ENCODE data around the gene ZAP70. TPM values are rescaled to one million over a fixed set of nuclear protein-coding genes. Genes with fewer than 3 reads are reported as not detected.

The ZAP70 gene
- total RNA-seq, 1 experiment from 2014 or later = 0.61 TPM

DNA sequence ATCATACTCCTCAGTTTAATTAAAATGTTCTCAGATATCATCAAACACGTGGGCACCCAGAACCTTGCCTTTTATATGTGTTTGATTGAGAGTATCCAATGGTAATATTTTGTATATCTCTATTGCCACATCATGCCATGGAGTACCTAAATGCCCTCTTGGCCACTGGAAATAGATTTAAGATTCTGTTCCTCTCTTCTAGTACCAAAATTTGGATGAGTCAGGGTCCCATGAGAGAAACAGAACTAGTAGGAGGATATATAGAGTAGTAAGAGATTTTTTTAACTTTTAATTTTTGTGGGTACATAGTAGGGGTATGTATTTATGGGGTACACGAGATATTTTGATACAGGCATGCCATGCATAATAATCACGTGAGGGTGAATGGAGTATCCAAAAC, 9.6 kb upstream of the ZAP70 start:
- peaks cover 6% of the 10 kb centered on the region; the same call in 1 of the 2 replicates for H3K27me3 Mint-ChIP-seq (ENCODE audit: low read depth)
- H3K4me1 Mint-ChIP-seq = peaks cover 10% of the 10 kb centered on the region
- no peak overlapping the region for H3K27ac Mint-ChIP-seq
- DNase-seq (ENCODE audit: low spot score) (no peak), ATAC-seq (no peak)
- ChIA-PET CTCF (no interaction called here), POLR2A (no interaction called here)
- no peaks in the 10 kb centered on the region for H3K36me3 Mint-ChIP-seq
- H3K9me3 Mint-ChIP-seq = no peaks in the 10 kb centered on the region
- no peak for TF ChIP-seq ZNF423 (CRISPR knock-in tag; IDR thresholded peaks at IDR 0.05)
- no peak for TF ChIP-seq ZNF263 (CRISPR knock-in tag; IDR thresholded peaks at IDR 0.05; ENCODE audit: low read depth)
- no peak for TF ChIP-seq TP53 (CRISPR knock-in tag; IDR thresholded peaks at IDR 0.05)
- TF ChIP-seq MYBL2 (CRISPR knock-in tag; IDR thresholded peaks at IDR 0.05) = no peak
- no peak for TF ChIP-seq NFYB (CRISPR knock-in tag; conservative IDR thresholded peaks at IDR 0.05; ENCODE audit: low read depth)
- TF ChIP-seq KAT7 (CRISPR knock-in tag; IDR thresholded peaks at IDR 0.05; ENCODE audit: borderline replicate concordance) = no peak
- TF ChIP-seq SMAD3 (CRISPR knock-in tag; IDR thresholded peaks at IDR 0.05; ENCODE audit: borderline replicate concordance) = no peak
- TF ChIP-seq, protein P1, sequence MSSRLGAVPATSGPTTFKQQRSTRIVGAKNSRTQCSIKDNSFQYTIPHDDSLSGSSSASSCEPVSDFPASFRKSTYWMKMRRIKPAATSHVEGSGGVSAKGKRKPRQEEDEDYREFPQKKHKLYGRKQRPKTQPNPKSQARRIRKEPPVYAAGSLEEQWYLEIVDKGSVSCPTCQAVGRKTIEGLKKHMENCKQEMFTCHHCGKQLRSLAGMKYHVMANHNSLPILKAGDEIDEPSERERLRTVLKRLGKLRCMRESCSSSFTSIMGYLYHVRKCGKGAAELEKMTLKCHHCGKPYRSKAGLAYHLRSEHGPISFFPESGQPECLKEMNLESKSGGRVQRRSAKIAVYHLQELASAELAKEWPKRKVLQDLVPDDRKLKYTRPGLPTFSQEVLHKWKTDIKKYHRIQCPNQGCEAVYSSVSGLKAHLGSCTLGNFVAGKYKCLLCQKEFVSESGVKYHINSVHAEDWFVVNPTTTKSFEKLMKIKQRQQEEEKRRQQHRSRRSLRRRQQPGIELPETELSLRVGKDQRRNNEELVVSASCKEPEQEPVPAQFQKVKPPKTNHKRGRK (CRISPR knock-in tag; IDR thresholded peaks at IDR 0.05; ENCODE audit: borderline replicate concordance) = no peak
- TF ChIP-seq NFATC4 (CRISPR knock-in tag; IDR thresholded peaks at IDR 0.05) = no peak
- TF ChIP-seq ZNF121 (CRISPR knock-in tag; IDR thresholded peaks at IDR 0.05) = no peak
- TF ChIP-seq, protein P2, sequence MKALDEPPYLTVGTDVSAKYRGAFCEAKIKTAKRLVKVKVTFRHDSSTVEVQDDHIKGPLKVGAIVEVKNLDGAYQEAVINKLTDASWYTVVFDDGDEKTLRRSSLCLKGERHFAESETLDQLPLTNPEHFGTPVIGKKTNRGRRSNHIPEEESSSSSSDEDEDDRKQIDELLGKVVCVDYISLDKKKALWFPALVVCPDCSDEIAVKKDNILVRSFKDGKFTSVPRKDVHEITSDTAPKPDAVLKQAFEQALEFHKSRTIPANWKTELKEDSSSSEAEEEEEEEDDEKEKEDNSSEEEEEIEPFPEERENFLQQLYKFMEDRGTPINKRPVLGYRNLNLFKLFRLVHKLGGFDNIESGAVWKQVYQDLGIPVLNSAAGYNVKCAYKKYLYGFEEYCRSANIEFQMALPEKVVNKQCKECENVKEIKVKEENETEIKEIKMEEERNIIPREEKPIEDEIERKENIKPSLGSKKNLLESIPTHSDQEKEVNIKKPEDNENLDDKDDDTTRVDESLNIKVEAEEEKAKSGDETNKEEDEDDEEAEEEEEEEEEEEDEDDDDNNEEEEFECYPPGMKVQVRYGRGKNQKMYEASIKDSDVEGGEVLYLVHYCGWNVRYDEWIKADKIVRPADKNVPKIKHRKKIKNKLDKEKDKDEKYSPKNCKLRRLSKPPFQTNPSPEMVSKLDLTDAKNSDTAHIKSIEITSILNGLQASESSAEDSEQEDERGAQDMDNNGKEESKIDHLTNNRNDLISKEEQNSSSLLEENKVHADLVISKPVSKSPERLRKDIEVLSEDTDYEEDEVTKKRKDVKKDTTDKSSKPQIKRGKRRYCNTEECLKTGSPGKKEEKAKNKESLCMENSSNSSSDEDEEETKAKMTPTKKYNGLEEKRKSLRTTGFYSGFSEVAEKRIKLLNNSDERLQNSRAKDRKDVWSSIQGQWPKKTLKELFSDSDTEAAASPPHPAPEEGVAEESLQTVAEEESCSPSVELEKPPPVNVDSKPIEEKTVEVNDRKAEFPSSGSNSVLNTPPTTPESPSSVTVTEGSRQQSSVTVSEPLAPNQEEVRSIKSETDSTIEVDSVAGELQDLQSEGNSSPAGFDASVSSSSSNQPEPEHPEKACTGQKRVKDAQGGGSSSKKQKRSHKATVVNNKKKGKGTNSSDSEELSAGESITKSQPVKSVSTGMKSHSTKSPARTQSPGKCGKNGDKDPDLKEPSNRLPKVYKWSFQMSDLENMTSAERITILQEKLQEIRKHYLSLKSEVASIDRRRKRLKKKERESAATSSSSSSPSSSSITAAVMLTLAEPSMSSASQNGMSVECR (CRISPR knock-in tag; IDR thresholded peaks at IDR 0.05; ENCODE audit: borderline replicate concordance) = no peak
- TF ChIP-seq IRF2 (CRISPR knock-in tag; IDR thresholded peaks at IDR 0.05; ENCODE audit: borderline replicate concordance, low read depth) = no peak
- no peak for TF ChIP-seq ZNF416 (CRISPR knock-in tag; IDR thresholded peaks at IDR 0.05)
- TF ChIP-seq, protein P3, sequence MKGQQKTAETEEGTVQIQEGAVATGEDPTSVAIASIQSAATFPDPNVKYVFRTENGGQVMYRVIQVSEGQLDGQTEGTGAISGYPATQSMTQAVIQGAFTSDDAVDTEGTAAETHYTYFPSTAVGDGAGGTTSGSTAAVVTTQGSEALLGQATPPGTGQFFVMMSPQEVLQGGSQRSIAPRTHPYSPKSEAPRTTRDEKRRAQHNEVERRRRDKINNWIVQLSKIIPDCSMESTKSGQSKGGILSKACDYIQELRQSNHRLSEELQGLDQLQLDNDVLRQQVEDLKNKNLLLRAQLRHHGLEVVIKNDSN (CRISPR knock-in tag; IDR thresholded peaks at IDR 0.05) = no peak
- no peak for TF ChIP-seq CREB1 (CRISPR knock-in tag; IDR thresholded peaks at IDR 0.05)
- TF ChIP-seq, protein P4, sequence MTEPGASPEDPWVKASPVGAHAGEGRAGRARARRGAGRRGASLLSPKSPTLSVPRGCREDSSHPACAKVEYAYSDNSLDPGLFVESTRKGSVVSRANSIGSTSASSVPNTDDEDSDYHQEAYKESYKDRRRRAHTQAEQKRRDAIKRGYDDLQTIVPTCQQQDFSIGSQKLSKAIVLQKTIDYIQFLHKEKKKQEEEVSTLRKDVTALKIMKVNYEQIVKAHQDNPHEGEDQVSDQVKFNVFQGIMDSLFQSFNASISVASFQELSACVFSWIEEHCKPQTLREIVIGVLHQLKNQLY (CRISPR knock-in tag; IDR thresholded peaks at IDR 0.05) = no peak
- H3K4me3 Mint-ChIP-seq = no peak overlapping the region

DNA sequence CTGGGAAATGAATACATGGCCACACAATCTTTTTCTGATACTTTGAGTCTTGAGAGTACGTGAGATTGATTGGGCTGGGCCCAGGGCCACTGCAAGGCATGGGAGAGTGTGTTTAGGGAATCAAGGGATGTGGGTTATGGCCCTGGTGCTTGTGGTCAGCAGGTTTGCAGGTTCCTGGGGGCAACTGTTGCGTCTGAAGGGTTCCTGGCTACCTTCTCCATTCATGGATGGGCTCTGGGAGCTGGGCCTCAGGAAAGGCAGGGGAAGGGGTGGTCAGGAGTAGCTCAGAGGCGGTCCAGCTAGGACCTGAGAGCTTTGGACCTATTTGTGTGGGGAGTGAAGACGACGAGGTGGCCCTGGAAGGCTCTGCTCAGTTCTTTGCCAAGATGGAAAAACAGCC, 8.4 kb upstream of the ZAP70 start:
- ATAC-seq (no peak), DNase-seq (ENCODE audit: low spot score) (no peak)
- TF ChIP-seq, protein P5, sequence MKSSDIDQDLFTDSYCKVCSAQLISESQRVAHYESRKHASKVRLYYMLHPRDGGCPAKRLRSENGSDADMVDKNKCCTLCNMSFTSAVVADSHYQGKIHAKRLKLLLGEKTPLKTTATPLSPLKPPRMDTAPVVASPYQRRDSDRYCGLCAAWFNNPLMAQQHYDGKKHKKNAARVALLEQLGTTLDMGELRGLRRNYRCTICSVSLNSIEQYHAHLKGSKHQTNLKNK (CRISPR knock-in tag; IDR thresholded peaks at IDR 0.05) = no peak
- TF ChIP-seq ZNF121 (CRISPR knock-in tag; IDR thresholded peaks at IDR 0.05) (no peak), NR2C2 (CRISPR knock-in tag; IDR thresholded peaks at IDR 0.05) (no peak), NFE2L1 (CRISPR knock-in tag; IDR thresholded peaks at IDR 0.05) (no peak), ZNF219 (CRISPR knock-in tag; IDR thresholded peaks at IDR 0.05; ENCODE audit: borderline replicate concordance) (no peak), ZNF232 (CRISPR knock-in tag; IDR thresholded peaks at IDR 0.05) (no peak)
- TF ChIP-seq, protein P6, sequence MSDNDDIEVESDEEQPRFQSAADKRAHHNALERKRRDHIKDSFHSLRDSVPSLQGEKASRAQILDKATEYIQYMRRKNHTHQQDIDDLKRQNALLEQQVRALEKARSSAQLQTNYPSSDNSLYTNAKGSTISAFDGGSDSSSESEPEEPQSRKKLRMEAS (CRISPR knock-in tag; IDR thresholded peaks at IDR 0.05) = no peak
- TF ChIP-seq, protein P1 (CRISPR knock-in tag; IDR thresholded peaks at IDR 0.05; ENCODE audit: borderline replicate concordance) = no peak
- TF ChIP-seq, protein P7, sequence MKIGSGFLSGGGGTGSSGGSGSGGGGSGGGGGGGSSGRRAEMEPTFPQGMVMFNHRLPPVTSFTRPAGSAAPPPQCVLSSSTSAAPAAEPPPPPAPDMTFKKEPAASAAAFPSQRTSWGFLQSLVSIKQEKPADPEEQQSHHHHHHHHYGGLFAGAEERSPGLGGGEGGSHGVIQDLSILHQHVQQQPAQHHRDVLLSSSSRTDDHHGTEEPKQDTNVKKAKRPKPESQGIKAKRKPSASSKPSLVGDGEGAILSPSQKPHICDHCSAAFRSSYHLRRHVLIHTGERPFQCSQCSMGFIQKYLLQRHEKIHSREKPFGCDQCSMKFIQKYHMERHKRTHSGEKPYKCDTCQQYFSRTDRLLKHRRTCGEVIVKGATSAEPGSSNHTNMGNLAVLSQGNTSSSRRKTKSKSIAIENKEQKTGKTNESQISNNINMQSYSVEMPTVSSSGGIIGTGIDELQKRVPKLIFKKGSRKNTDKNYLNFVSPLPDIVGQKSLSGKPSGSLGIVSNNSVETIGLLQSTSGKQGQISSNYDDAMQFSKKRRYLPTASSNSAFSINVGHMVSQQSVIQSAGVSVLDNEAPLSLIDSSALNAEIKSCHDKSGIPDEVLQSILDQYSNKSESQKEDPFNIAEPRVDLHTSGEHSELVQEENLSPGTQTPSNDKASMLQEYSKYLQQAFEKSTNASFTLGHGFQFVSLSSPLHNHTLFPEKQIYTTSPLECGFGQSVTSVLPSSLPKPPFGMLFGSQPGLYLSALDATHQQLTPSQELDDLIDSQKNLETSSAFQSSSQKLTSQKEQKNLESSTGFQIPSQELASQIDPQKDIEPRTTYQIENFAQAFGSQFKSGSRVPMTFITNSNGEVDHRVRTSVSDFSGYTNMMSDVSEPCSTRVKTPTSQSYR (CRISPR knock-in tag; IDR thresholded peaks at IDR 0.05) = no peak
- peaks cover 1% of the 10 kb centered on the region; the same call in 1 of the 2 replicates for H3K9me3 Mint-ChIP-seq
- CTCF ChIA-PET = no interaction called here
- no peak overlapping the region for H3K4me3 Mint-ChIP-seq
- H3K4me1 Mint-ChIP-seq = peaks cover 11% of the 10 kb centered on the region
- H3K36me3 Mint-ChIP-seq = 0 out of 2 replicates have a peak, but pooled peaks cover under 1% of the 10 kb centered on the region
- POLR2A ChIA-PET = no interaction called here
- H3K27me3 Mint-ChIP-seq (ENCODE audit: low read depth) = peaks cover 1% of the 10 kb centered on the region; the same call in 1 of the 2 replicates
- no peak overlapping the region for H3K27ac Mint-ChIP-seq

Data from WTC11 (cell line).